ENCODE data around the gene SUZ12. TPM values are rescaled to one million over a fixed set of nuclear protein-coding genes. Genes with fewer than 3 reads are reported as not detected.
"Not testable (repeated sequence)": the region's sequence is repeated elsewhere in the genome, so short reads cannot be mapped to it uniquely, and the experiment has no call there.

The SUZ12 gene
- total RNA-seq, 1 donor from 2014 or later, result 81.1 TPM

DNA sequence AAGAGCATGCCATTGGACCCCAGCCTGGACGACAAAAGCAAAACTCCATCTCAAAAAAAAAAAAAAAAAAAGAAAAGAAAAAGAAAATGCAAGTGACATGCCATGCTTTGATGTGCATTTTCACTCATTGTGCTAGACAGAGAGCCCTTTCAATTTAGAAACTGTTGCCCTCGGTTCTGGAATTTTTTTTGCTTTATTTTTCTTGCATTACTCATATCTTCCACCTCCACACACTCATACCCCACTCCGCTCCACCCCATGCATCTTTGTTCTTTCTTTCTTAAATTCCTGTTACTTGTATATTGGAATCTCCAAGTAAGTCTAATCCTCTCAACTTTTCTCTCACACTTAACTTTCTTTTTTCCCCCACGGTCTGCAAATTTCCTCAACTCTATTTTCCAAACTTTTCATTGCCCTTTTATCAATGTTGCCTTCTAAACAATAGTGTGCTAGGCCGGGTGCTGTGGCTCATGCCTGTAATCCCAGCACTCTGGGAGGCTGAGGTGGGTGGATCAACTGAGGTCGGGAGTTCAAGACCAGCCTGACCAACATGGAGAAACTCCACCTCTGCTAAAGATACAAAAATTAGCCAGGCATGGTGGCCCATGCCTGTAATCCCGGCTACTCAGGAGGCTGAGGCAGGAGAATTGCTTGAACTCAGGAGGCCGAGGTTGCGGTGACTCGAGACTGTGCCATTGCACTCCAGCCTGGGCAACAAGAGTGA lies 16.8 kb upstream of the SUZ12 start:
- H3K4me1 Mint-ChIP-seq, result peaks cover 16% of the 10 kb centered on the region
- no peaks in the 10 kb centered on the region for H3K9me3 Mint-ChIP-seq
- no peak for DNase-seq
- peak overlapping the region; percentile 98 for H3K27ac Mint-ChIP-seq
- H3K27me3 Mint-ChIP-seq, result peaks cover 19% of the 10 kb centered on the region
- intact Hi-C loops (cut with micrococcal nuclease), result loop anchor here (2.0 kb wide), 1 partner anchor 19 kb away; the partner anchor contains the start of gene UTP6
- H3K36me3 Mint-ChIP-seq (ENCODE audit: low read depth), result peaks cover 2% of the 10 kb centered on the region
- H3K4me3 Mint-ChIP-seq, result peak overlapping the region; percentile 68

- H3K9me3 Mint-ChIP-seq, result no peaks in the 10 kb centered on the region
- peaks cover 2% of the 10 kb centered on the region for H3K4me1 Mint-ChIP-seq
- H3K36me3 Mint-ChIP-seq (ENCODE audit: low read depth), result no peaks in the 10 kb centered on the region
- H3K27me3 Mint-ChIP-seq, result no peaks in the 10 kb centered on the region
- intact Hi-C loops (cut with micrococcal nuclease), result no loop called here
- H3K4me3 Mint-ChIP-seq, result no peak overlapping the region
- DNase-seq, result no peak
- peak overlapping the region; percentile 55 for H3K27ac Mint-ChIP-seq
These were observed 10.6 kb upstream of the SUZ12 start for GRCh38 chr17:31926100-31926729.

DNA sequence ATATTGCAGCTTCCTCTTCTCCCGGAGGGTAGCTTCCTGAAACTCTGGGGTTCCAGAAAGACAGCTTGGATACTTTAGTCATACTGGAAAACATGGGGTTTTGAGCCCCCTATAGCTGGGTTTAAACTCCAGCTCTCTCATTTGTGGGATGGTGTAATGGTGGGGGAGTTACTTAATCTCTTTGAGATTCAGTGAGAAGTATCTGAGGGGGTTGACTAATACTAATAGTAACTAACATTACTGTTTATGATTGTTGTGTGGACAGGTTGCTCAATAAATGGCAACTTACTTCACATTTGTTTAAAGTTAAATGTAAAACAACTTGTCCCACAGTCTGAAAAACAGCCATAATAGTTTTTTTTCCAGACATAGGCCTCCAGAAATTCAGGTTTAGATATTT lies 5.1 kb upstream of the SUZ12 start:
- Mint-ChIP-seq H3K4me3 (no peak overlapping the region), H3K27me3 (no peaks in the 10 kb centered on the region), H3K4me1 (peaks cover 1% of the 10 kb centered on the region), H3K27ac (no peak overlapping the region), H3K36me3 (ENCODE audit: low read depth) (no peaks in the 10 kb centered on the region), H3K9me3 (no peaks in the 10 kb centered on the region)
- intact Hi-C loops (cut with micrococcal nuclease), result no loop called here
- DNase-seq, result no peak

- Mint-ChIP-seq H3K27me3 (no peaks in the 10 kb centered on the region), H3K4me1 (peaks cover 15% of the 10 kb centered on the region), H3K36me3 (ENCODE audit: low read depth) (peaks cover 16% of the 10 kb centered on the region), H3K27ac (no peak overlapping the region), H3K4me3 (peak overlapping the region; percentile 84), H3K9me3 (no peaks in the 10 kb centered on the region)
- intact Hi-C loops (cut with micrococcal nuclease), result no loop called here
- DNase-seq, result no peak
These were observed 1.3 kb upstream of the SUZ12 start for GRCh38 chr17:31935512-31935911.

GRCh38 chr17:31937926-31938641 lies 1.3 kb downstream of the SUZ12 start:
- H3K27me3 Mint-ChIP-seq, DNase-seq, H3K9me3 Mint-ChIP-seq: not testable (repeated sequence)
- Mint-ChIP-seq H3K27ac (peak overlapping the region; percentile 65), H3K4me1 (peaks cover 23% of the 10 kb centered on the region), H3K36me3 (ENCODE audit: low read depth) (peaks cover 37% of the 10 kb centered on the region), H3K4me3 (peak overlapping the region; percentile 85)
- intact Hi-C loops (cut with micrococcal nuclease), result loop anchor here (1.0 kb wide), 1 partner anchor 37 kb away; the partner anchor contains the start of gene UTP6

DNA sequence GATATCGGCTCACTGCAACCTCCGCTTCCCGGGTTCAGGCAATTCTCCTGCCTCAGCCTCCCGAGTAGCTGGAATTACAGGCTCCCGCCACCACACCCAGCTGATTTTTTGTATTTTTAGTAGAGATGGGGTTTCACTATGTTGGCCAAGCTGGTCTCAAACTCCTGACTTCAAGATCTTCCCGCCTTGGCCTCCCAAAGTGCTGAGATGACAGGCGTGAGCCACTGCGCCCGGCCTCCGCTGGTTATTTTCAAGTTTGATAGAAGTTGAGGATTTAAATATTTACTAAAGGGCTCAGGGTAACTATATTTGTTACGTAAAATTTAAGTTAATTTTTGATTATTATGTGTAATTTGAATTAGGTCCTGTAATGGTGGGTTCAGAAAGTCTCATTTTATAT lies 5.1 kb downstream of the SUZ12 start:
- H3K9me3 Mint-ChIP-seq; H3K27ac Mint-ChIP-seq; H3K4me3 Mint-ChIP-seq; H3K27me3 Mint-ChIP-seq; DNase-seq; intact Hi-C loops (cut with micrococcal nuclease): not testable (repeated sequence)
- Mint-ChIP-seq H3K4me1 (peaks cover 30% of the 10 kb centered on the region), H3K36me3 (ENCODE audit: low read depth) (peaks cover 55% of the 10 kb centered on the region)

GRCh38 chr17:31942396-31942795 lies 5.6 kb downstream of the SUZ12 start:
- Mint-ChIP-seq H3K4me1 (peaks cover 31% of the 10 kb centered on the region), H3K36me3 (ENCODE audit: low read depth) (peaks cover 57% of the 10 kb centered on the region)
- intact Hi-C loops (cut with micrococcal nuclease); DNase-seq; H3K9me3 Mint-ChIP-seq; H3K4me3 Mint-ChIP-seq; H3K27ac Mint-ChIP-seq; H3K27me3 Mint-ChIP-seq: not testable (repeated sequence)

DNA sequence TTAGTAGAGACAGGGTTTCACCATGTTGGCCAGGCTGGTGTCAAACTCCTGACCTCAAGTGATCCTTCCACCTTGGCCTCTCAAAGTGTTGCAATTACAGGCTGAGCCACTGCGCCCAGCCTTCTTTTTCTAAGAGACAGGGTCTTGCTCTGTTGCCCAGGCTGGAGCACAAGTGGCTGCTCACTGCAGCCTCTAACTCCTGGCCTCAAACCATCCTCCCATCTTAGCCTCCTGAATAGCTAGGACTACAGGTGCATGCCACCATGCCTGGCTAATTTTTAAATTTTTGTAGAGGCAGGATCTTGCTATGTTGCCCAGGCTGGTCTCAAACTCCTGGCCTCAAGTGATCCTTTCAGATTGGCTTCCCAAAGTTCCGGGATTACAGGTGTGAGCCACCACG lies 15.1 kb downstream of the SUZ12 start:
- H3K27ac Mint-ChIP-seq; H3K27me3 Mint-ChIP-seq; H3K4me3 Mint-ChIP-seq; DNase-seq; H3K4me1 Mint-ChIP-seq; intact Hi-C loops (cut with micrococcal nuclease); H3K9me3 Mint-ChIP-seq: not testable (repeated sequence)
- peaks cover 42% of the 10 kb centered on the region for H3K36me3 Mint-ChIP-seq (ENCODE audit: low read depth)

DNA sequence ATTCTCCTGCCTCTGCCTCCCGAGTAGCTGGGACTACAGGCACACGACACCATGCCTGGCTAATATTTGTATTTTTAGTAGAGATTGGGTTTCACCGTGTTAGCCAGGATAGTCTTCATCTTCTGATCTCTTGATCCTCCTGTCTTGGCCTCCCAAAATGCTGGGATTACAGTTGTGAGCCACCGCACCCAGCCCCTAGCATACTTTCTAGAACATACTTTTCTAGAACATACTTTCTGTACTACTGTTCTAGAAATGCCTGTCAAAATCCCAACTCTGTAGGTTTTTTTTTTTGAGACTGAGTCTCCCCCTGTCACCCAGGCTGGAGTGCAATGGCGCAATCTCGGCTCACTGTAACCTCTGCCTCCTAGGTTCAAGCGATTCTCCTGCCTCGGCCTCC lies 27.3 kb downstream of the SUZ12 start:
- H3K4me3 Mint-ChIP-seq; DNase-seq; H3K27me3 Mint-ChIP-seq; H3K9me3 Mint-ChIP-seq; H3K4me1 Mint-ChIP-seq; intact Hi-C loops (cut with micrococcal nuclease); H3K27ac Mint-ChIP-seq: not testable (repeated sequence)
- peaks cover 54% of the 10 kb centered on the region for H3K36me3 Mint-ChIP-seq (ENCODE audit: low read depth)

GRCh38 chr17:31967648-31968047 lies 30.8 kb downstream of the SUZ12 start:
- intact Hi-C loops (cut with micrococcal nuclease), result no loop called here
- H3K36me3 Mint-ChIP-seq (ENCODE audit: low read depth), result peaks cover 33% of the 10 kb centered on the region
- no peak for DNase-seq
- peaks cover 2% of the 10 kb centered on the region for H3K4me1 Mint-ChIP-seq
- H3K4me3 Mint-ChIP-seq, result no peak overlapping the region
- H3K27me3 Mint-ChIP-seq, result no peaks in the 10 kb centered on the region
- no peaks in the 10 kb centered on the region for H3K9me3 Mint-ChIP-seq
- H3K27ac Mint-ChIP-seq, result no peak overlapping the region

GRCh38 chr17:31970416-31970815 lies 33.6 kb downstream of the SUZ12 start:
- H3K27ac Mint-ChIP-seq; H3K9me3 Mint-ChIP-seq; H3K4me3 Mint-ChIP-seq; intact Hi-C loops (cut with micrococcal nuclease); H3K4me1 Mint-ChIP-seq; H3K27me3 Mint-ChIP-seq: not testable (repeated sequence)
- peak; percentile 46 for DNase-seq
- H3K36me3 Mint-ChIP-seq (ENCODE audit: low read depth), result peaks cover 26% of the 10 kb centered on the region

DNA sequence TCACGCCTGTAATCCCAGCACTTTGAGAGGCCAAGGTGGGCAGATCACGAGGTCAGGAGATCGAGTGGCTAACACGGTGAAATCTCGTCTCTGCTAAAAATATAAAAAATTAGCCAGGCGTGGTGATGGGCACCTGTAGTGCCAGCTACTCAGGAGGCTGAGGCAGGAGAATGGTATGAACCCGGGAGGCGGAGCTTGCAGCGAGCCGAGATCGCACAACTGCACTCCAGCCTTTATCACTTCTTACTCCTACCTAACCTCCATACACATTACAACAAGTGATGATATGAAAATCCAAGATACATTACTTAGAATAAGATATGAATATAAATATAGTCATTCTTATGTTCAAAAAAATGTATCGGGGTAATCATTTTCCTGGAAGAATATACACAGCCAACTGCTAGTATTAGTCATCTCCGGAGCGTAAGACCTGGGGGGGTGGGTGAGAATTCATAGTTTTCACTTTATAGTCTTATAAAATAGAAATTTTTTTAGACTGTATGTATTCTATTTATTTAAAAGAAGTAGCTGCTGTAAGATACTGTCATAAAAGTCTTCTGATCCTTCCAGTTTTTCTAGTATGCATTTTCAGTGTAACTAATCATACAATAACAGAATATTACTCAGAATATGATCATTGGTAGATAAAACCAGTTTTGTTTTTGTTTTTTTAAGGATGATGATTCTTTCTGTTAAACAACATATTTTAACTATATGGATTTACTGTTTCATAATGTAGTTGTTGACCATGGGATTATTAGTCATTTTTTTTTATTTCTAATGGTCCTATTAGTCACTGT lies 37.7 kb downstream of the SUZ12 start:
- H3K9me3 Mint-ChIP-seq; H3K27me3 Mint-ChIP-seq; DNase-seq; intact Hi-C loops (cut with micrococcal nuclease); H3K4me1 Mint-ChIP-seq; H3K27ac Mint-ChIP-seq; H3K4me3 Mint-ChIP-seq: not testable (repeated sequence)
- H3K36me3 Mint-ChIP-seq (ENCODE audit: low read depth), result peaks cover 26% of the 10 kb centered on the region

DNA sequence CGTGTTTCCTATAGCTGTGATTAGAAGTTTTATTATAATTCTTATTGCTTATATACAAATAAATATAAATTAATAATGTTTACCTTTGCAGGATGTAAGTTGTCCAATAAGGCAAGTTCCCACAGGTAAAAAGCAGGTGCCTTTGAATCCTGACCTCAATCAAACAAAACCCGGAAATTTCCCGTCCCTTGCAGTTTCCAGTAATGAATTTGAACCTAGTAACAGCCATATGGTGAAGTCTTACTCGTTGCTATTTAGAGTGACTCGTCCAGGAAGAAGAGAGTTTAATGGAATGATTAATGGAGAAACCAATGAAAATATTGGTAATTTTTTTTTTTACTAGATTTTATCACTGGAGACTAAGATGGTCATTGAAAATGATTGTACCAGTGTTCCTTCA lies 38.6 kb downstream of the SUZ12 start:
- H3K27ac Mint-ChIP-seq; H3K9me3 Mint-ChIP-seq; DNase-seq; H3K27me3 Mint-ChIP-seq; H3K4me3 Mint-ChIP-seq; H3K4me1 Mint-ChIP-seq; intact Hi-C loops (cut with micrococcal nuclease): not testable (repeated sequence)
- H3K36me3 Mint-ChIP-seq (ENCODE audit: low read depth), result peaks cover 28% of the 10 kb centered on the region
